Stimulated activated CD4-positive, alpha-beta T cell treated with anti-CD3 and anti-CD28 coated beads, Interleukin-1b, Interleukin-23, amount 100 ng/mL, for 1 hour (primary cell): Measurements from ENCODE around the gene MDM2.
"Not testable (repeated sequence)": the region's sequence is repeated elsewhere in the genome, so short reads cannot be mapped to it uniquely, and the experiment has no call there.

ENCODE experiments used
- DNase-seq, 2 donors: peaks; one replicate each; pipeline ENCODE4 v3.0.0-alpha.2; 2020; ENCODE audit warnings: low read depth in 2 of 2

MDM2 gene

GRCh38 chr12:68805592-68806120, 2.3 kb upstream of the MDM2 start:
- DNase-seq, result no peak

- no peak for DNase-seq
These were observed 1.3 kb upstream of the MDM2 start for GRCh38 chr12:68806488-68807237.

GRCh38 chr12:68807274-68807575, 752 bp upstream of the MDM2 start:
- not testable (repeated sequence) for DNase-seq

GRCh38 chr12:68808388-68809189, 612 bp downstream of the MDM2 start:
- peak; percentile 10 to 15 for DNase-seq

GRCh38 chr12:68809190-68810026, 1.4 kb downstream of the MDM2 start:
- DNase-seq, result no peak

- not testable (repeated sequence) for DNase-seq
These were observed 2.0 kb downstream of the MDM2 start for GRCh38 chr12:68810027-68810389.

- DNase-seq, result not testable (repeated sequence)
These were observed 3.6 kb downstream of the MDM2 start for GRCh38 chr12:68811573-68811972.

GRCh38 chr12:68812553-68813241, 4.7 kb downstream of the MDM2 start:
- DNase-seq, result no peak

- no peak for DNase-seq
These were observed 5.2 kb downstream of the MDM2 start for GRCh38 chr12:68813242-68813593.

- no peak for DNase-seq
These were observed 6.7 kb downstream of the MDM2 start for GRCh38 chr12:68814490-68815231.

GRCh38 chr12:68815232-68815927, 7.4 kb downstream of the MDM2 start:
- no peak for DNase-seq

- no peak for DNase-seq
These were observed 8.2 kb downstream of the MDM2 start for GRCh38 chr12:68815928-68816800.

GRCh38 chr12:68819481-68819880, 11.5 kb downstream of the MDM2 start:
- not testable (repeated sequence) for DNase-seq

GRCh38 chr12:68821357-68822188, 13.6 kb downstream of the MDM2 start:
- DNase-seq, result no peak

- DNase-seq, result no peak
These were observed 15.7 kb downstream of the MDM2 start for GRCh38 chr12:68823696-68824095.

- no peak for DNase-seq
These were observed 16.2 kb downstream of the MDM2 start for GRCh38 chr12:68824131-68824530.

GRCh38 chr12:68824597-68825250, 16.7 kb downstream of the MDM2 start:
- DNase-seq, result no peak
